ENCODE results near the gene IQSEC1. TPM values are rescaled to one million over a fixed set of nuclear protein-coding genes. Genes with fewer than 3 reads are reported as not detected.

IQSEC1 gene
- total and polyA plus RNA-seq, 7 experiments from 2014 or later = 21.1 to 163 (median 70.2) TPM

DNA sequence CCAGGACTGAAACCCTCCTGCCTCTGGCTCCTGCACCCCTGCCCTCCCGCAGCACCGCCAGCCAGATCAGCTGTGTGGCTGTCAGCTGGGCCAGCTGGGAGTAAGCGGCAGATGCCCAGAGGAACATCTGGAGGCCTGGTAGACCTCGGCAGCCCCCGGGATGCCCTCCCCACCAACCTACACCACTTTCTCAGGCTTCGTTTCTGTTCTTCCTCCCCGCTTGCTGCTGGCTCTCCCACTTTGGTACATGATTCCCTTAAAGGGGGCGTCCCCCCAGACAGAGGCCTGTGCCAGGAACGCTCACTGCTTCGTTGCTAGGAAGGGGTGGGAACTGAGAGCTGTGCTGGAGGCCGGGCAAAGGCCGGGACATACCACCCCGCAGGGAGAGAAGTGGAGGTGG lies 140.5 kb downstream of the IQSEC1 start:
- Histone ChIP-seq H3K27ac (ENCODE audit: low read depth, low read length) (no peak overlapping the region), H3K36me3 (ENCODE audit: control insufficient read depth in 2 of 3, insufficient read depth in 3 of 3, low read length in 3 of 3) (peaks cover 8 to 94% (median 22%) of the 10 kb centered on the region in 3 experiments), H3K27me3 (ENCODE audit: control insufficient read depth in 2 of 2, insufficient read depth in 2 of 2, low read length in 2 of 2) (no peaks in the 10 kb centered on the region), H3K9me3 (ENCODE audit: control insufficient read depth in 2 of 3, low read length in 3 of 3) (no peaks in the 10 kb centered on the region), H3K4me1 (ENCODE audit: control insufficient read depth in 2 of 2, insufficient read depth in 2 of 2, low read length in 2 of 2) (no peaks in the 10 kb centered on the region), H3K4me3 (ENCODE audit: low read length) (no peak overlapping the region)
- no peak overlapping the region for H3K4me3 Mint-ChIP-seq
- H3K27ac Mint-ChIP-seq = peak overlapping the region in 1 of 9 donors; percentile 67
- no peak for DNase-seq
- POLR2A ChIA-PET = no interaction called here
- no peaks in the 10 kb centered on the region for H3K27me3 Mint-ChIP-seq
- ATAC-seq = no peak
- peaks cover 8 to 37% (median 17%) of the 10 kb centered on the region in 7 donors for H3K4me1 Mint-ChIP-seq
- intact Hi-C loops (cut with micrococcal nuclease) = no loop called here
- H3K36me3 Mint-ChIP-seq = peaks cover 0 to 15% (median 0%) of the 10 kb centered on the region in 5 donors
- H3K9me3 Mint-ChIP-seq = no peaks in the 10 kb centered on the region
- CTCF ChIA-PET = no interaction called here

DNA sequence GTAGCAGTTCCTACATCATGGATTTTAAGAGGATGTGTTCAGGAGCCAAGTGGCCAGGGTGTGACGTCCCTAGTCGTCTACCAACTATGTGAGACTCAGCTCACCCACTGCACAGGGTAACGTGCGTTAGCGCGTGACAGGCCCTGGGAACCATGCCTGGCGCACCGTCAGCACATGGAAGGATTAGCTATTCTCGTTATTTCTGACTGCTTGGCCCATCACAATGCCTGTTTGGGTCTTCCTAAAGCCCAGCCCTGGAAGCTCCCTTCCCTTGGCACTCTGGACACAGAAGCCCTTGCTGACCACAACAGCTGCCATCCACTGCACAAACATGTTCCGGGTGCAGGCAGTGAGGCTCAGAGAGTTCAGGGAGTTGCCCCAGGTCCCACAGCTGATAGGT lies 140.9 kb downstream of the IQSEC1 start:
- Mint-ChIP-seq H3K27me3 (no peaks in the 10 kb centered on the region), H3K27ac (peak overlapping the region in 1 of 9 donors; percentile 67), H3K4me1 (peaks cover 8 to 40% (median 17%) of the 10 kb centered on the region in 7 donors), H3K36me3 (peaks cover 0 to 15% (median 0%) of the 10 kb centered on the region in 5 donors), H3K4me3 (no peak overlapping the region), H3K9me3 (no peaks in the 10 kb centered on the region)
- H3K9me3 ChIP-seq (ENCODE audit: control insufficient read depth in 2 of 3, low read length in 3 of 3) = no peaks in the 10 kb centered on the region
- ATAC-seq (no peak), DNase-seq (no peak)
- no peaks in the 10 kb centered on the region for H3K27me3 ChIP-seq (ENCODE audit: control insufficient read depth in 2 of 2, insufficient read depth in 2 of 2, low read length in 2 of 2)
- intact Hi-C loops (cut with micrococcal nuclease) = no loop called here
- H3K4me1 ChIP-seq (ENCODE audit: control insufficient read depth in 2 of 2, insufficient read depth in 2 of 2, low read length in 2 of 2) = no peaks in the 10 kb centered on the region
- peaks cover 8 to 94% (median 22%) of the 10 kb centered on the region in 3 experiments for H3K36me3 ChIP-seq (ENCODE audit: control insufficient read depth in 2 of 3, insufficient read depth in 3 of 3, low read length in 3 of 3)
- no peak overlapping the region for H3K27ac ChIP-seq (ENCODE audit: low read depth, low read length)
- ChIA-PET CTCF (interaction anchor here (1.2 kb wide), 1 partner anchor 30 kb away, joined by 3 read pairs; no protein-coding TSS in a partner anchor), POLR2A (no interaction called here)
- H3K4me3 ChIP-seq (ENCODE audit: low read length) = no peak overlapping the region

GRCh38 chr3:12931273-12931905 lies 141.8 kb downstream of the IQSEC1 start:
- ChIA-PET CTCF (interaction anchor here (1.2 kb wide), 1 partner anchor 29 kb away, joined by 3 read pairs; no protein-coding TSS in a partner anchor), POLR2A (no interaction called here)
- no peak for ATAC-seq
- H3K4me1 Mint-ChIP-seq = peaks cover 11 to 40% (median 17%) of the 10 kb centered on the region in 7 donors
- no peaks in the 10 kb centered on the region for H3K27me3 ChIP-seq (ENCODE audit: control insufficient read depth in 2 of 2, insufficient read depth in 2 of 2, low read length in 2 of 2)
- H3K36me3 ChIP-seq (ENCODE audit: control insufficient read depth in 2 of 3, insufficient read depth in 3 of 3, low read length in 3 of 3) = peaks cover 8 to 97% (median 19%) of the 10 kb centered on the region in 3 experiments
- no peaks in the 10 kb centered on the region for H3K27me3 Mint-ChIP-seq
- H3K27ac ChIP-seq (ENCODE audit: low read depth, low read length) = no peak overlapping the region
- no peaks in the 10 kb centered on the region for H3K4me1 ChIP-seq (ENCODE audit: control insufficient read depth in 2 of 2, insufficient read depth in 2 of 2, low read length in 2 of 2)
- H3K4me3 Mint-ChIP-seq = no peak overlapping the region
- intact Hi-C loops (cut with micrococcal nuclease) = no loop called here
- no peaks in the 10 kb centered on the region for H3K9me3 Mint-ChIP-seq
- no peak for DNase-seq
- no peaks in the 10 kb centered on the region for H3K9me3 ChIP-seq (ENCODE audit: control insufficient read depth in 2 of 3, low read length in 3 of 3)
- peaks cover 0 to 15% (median 0%) of the 10 kb centered on the region in 5 donors for H3K36me3 Mint-ChIP-seq
- no peak overlapping the region for H3K4me3 ChIP-seq (ENCODE audit: low read length)
- H3K27ac Mint-ChIP-seq = peak overlapping the region in 3 of 9 donors; percentile 17 to 62 (median 57)

GRCh38 chr3:12929801-12930200 lies 143.4 kb downstream of the IQSEC1 start:
- POLR2A ChIA-PET = no interaction called here
- Histone ChIP-seq H3K36me3 (ENCODE audit: control insufficient read depth in 2 of 3, insufficient read depth in 3 of 3, low read length in 3 of 3) (peaks cover under 1 to 97% (median 17%) of the 10 kb centered on the region in 3 experiments), H3K9me3 (ENCODE audit: control insufficient read depth in 2 of 3, low read length in 3 of 3) (no peaks in the 10 kb centered on the region), H3K27me3 (ENCODE audit: control insufficient read depth in 2 of 2, insufficient read depth in 2 of 2, low read length in 2 of 2) (no peaks in the 10 kb centered on the region), H3K27ac (ENCODE audit: low read depth, low read length) (no peak overlapping the region), H3K4me1 (ENCODE audit: control insufficient read depth in 2 of 2, insufficient read depth in 2 of 2, low read length in 2 of 2) (no peaks in the 10 kb centered on the region), H3K4me3 (ENCODE audit: low read length) (no peak overlapping the region)
- DNase-seq (no peak), ATAC-seq (no peak)
- no peak overlapping the region for H3K4me3 Mint-ChIP-seq
- peak overlapping the region in 8 of 9 donors; percentile 0 to 73 (median 42) for H3K27ac Mint-ChIP-seq
- H3K36me3 Mint-ChIP-seq = peaks cover 0 to 15% (median 0%) of the 10 kb centered on the region in 5 donors
- CTCF ChIA-PET = no interaction called here
- H3K27me3 Mint-ChIP-seq = no peaks in the 10 kb centered on the region
- peaks cover 11 to 44% (median 17%) of the 10 kb centered on the region in 7 donors for H3K4me1 Mint-ChIP-seq
- intact Hi-C loops (cut with micrococcal nuclease) = no loop called here
- no peaks in the 10 kb centered on the region for H3K9me3 Mint-ChIP-seq

GRCh38 chr3:12926660-12927059 lies 146.6 kb downstream of the IQSEC1 start:
- no peak for ATAC-seq
- H3K27ac Mint-ChIP-seq = peak overlapping the region in 1 of 9 donors; percentile 50
- H3K27ac ChIP-seq (ENCODE audit: low read depth, low read length) = no peak overlapping the region

GRCh38 chr3:12925648-12926047 lies 147.6 kb downstream of the IQSEC1 start:
- ChIA-PET CTCF (no interaction called here), POLR2A (no interaction called here)
- Histone ChIP-seq H3K9me3 (ENCODE audit: control insufficient read depth in 2 of 3, low read length in 3 of 3) (no peaks in the 10 kb centered on the region), H3K27ac (ENCODE audit: low read depth, low read length) (no peak overlapping the region), H3K36me3 (ENCODE audit: control insufficient read depth in 2 of 3, insufficient read depth in 3 of 3, low read length in 3 of 3) (peaks cover 0 to 97% (median 34%) of the 10 kb centered on the region in 3 experiments), H3K4me1 (ENCODE audit: control insufficient read depth in 2 of 2, insufficient read depth in 2 of 2, low read length in 2 of 2) (no peaks in the 10 kb centered on the region), H3K4me3 (ENCODE audit: low read length) (no peak overlapping the region), H3K27me3 (ENCODE audit: control insufficient read depth in 2 of 2, insufficient read depth in 2 of 2, low read length in 2 of 2) (no peaks in the 10 kb centered on the region)
- Mint-ChIP-seq H3K36me3 (peaks cover 3 to 17% (median 5%) of the 10 kb centered on the region in 5 donors), H3K27me3 (no peaks in the 10 kb centered on the region), H3K27ac (peak overlapping the region in 1 of 9 donors; percentile 25), H3K4me1 (peaks cover 9 to 28% (median 13%) of the 10 kb centered on the region in 7 donors), H3K4me3 (no peak overlapping the region), H3K9me3 (no peaks in the 10 kb centered on the region)
- intact Hi-C loops (cut with micrococcal nuclease) = no loop called here
- no peak for ATAC-seq
- no peak for DNase-seq

More at GRCh38 chr3:12926660-12927059, 146.6 kb downstream of the IQSEC1 start:
- Histone ChIP-seq H3K9me3 (ENCODE audit: control insufficient read depth in 2 of 3, low read length in 3 of 3) (no peaks in the 10 kb centered on the region), H3K27me3 (ENCODE audit: control insufficient read depth in 2 of 2, insufficient read depth in 2 of 2, low read length in 2 of 2) (no peaks in the 10 kb centered on the region), H3K4me3 (ENCODE audit: low read length) (no peak overlapping the region), H3K36me3 (ENCODE audit: control insufficient read depth in 2 of 3, insufficient read depth in 3 of 3, low read length in 3 of 3) (peaks cover 0 to 97% (median 27%) of the 10 kb centered on the region in 3 experiments), H3K4me1 (ENCODE audit: control insufficient read depth in 2 of 2, insufficient read depth in 2 of 2, low read length in 2 of 2) (no peaks in the 10 kb centered on the region)
- CTCF ChIA-PET = no interaction called here
- no peak overlapping the region for H3K4me3 Mint-ChIP-seq
- no peaks in the 10 kb centered on the region for H3K27me3 Mint-ChIP-seq
- H3K4me1 Mint-ChIP-seq = peaks cover 9 to 28% (median 13%) of the 10 kb centered on the region in 7 donors
- intact Hi-C loops (cut with micrococcal nuclease) = no loop called here
- POLR2A ChIA-PET = no interaction called here
- H3K9me3 Mint-ChIP-seq = no peaks in the 10 kb centered on the region
- peaks cover under 1 to 17% (median 3%) of the 10 kb centered on the region in 5 donors for H3K36me3 Mint-ChIP-seq
- DNase-seq = no peak

GRCh38 chr3:12924437-12924836 lies 148.8 kb downstream of the IQSEC1 start:
- no peaks in the 10 kb centered on the region for H3K9me3 ChIP-seq (ENCODE audit: control insufficient read depth in 2 of 3, low read length in 3 of 3)
- peaks cover 1 to 17% (median 5%) of the 10 kb centered on the region in 5 donors for H3K36me3 Mint-ChIP-seq
- H3K27ac Mint-ChIP-seq = peak overlapping the region in 1 of 9 donors; percentile 31
- H3K4me1 Mint-ChIP-seq = peaks cover under 1 to 16% (median 5%) of the 10 kb centered on the region in 7 donors
- no peaks in the 10 kb centered on the region for H3K4me1 ChIP-seq (ENCODE audit: control insufficient read depth in 2 of 2, insufficient read depth in 2 of 2, low read length in 2 of 2)
- H3K4me3 Mint-ChIP-seq = no peak overlapping the region
- ChIA-PET POLR2A (no interaction called here), CTCF (no interaction called here)
- H3K27ac ChIP-seq (ENCODE audit: low read depth, low read length) = no peak overlapping the region
- H3K36me3 ChIP-seq (ENCODE audit: control insufficient read depth in 2 of 3, insufficient read depth in 3 of 3, low read length in 3 of 3) = peaks cover 0 to 97% (median 30%) of the 10 kb centered on the region in 3 experiments
- no peak overlapping the region for H3K4me3 ChIP-seq (ENCODE audit: low read length)
- no peaks in the 10 kb centered on the region for H3K27me3 Mint-ChIP-seq
- H3K27me3 ChIP-seq (ENCODE audit: control insufficient read depth in 2 of 2, insufficient read depth in 2 of 2, low read length in 2 of 2) = no peaks in the 10 kb centered on the region
- intact Hi-C loops (cut with micrococcal nuclease) = no loop called here
- DNase-seq = no peak
- peak; percentile 17 for ATAC-seq
- no peaks in the 10 kb centered on the region for H3K9me3 Mint-ChIP-seq

Data from naive thymus-derived CD4-positive, alpha-beta T cell (primary cell).